T-helper 2 cell treated with Interferon-gamma antibody and Interleukin-4, amounts not matched to agents 100 ng/mL and 5 ng/mL, for 36 hours (primary cell): Measurements from ENCODE around the gene AADACL4. TPM values are rescaled to one million over a fixed set of nuclear protein-coding genes. Genes with fewer than 3 reads are reported as not detected.
"Not testable (repeated sequence)": the region's sequence is repeated elsewhere in the genome, so short reads cannot be mapped to it uniquely, and the experiment has no call there.

Experiments used
- intact Hi-C: fragments of 100-400 bp; cut with micrococcal nuclease; formaldehyde crosslinking; loops from one replicate; pipeline ENCODE4 v1.15.1; 2023
- total RNA-seq: library from RNA; stranded (reverse); gene quantifications from 2 replicates; pipeline ENCODE4 v1.2.3, GENCODE V29; 2022

The AADACL4 gene
- total RNA-seq, 1 donor from 2014 or later, result not detected

DNA sequence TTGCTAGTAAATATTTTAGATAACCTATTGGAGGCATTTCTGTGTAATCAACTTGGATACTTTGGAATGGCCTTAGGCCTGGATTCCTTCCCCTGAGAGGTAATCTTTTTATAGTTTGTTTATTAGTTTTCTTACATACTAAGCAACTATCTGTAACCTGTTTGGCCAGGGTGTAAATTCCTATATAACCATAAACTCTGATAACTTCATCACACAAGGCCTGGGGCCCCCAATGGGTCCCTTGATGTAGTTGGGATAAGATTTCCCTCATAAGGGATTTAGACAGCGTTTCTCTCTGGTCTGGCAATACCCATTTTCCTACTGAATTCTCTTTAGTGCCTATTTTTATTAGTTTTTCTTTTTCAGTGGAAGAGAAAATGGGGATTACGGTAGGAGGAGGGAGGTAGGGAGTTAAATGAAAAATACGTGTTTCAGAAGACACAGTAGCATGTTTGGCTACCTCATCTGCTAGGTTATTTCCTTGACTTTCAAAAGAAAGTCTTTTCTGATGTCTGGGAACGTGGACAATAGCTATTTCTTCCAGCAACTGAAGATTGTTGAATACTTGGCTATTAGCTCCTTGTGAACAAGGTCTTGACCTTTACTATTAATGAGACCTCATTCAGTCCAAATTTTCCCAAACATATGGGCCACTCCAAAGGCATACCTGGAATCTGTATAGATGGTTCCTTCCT is 64.7 kb downstream of the AADACL4 start:
- intact Hi-C loops, result no loop called here

DNA sequence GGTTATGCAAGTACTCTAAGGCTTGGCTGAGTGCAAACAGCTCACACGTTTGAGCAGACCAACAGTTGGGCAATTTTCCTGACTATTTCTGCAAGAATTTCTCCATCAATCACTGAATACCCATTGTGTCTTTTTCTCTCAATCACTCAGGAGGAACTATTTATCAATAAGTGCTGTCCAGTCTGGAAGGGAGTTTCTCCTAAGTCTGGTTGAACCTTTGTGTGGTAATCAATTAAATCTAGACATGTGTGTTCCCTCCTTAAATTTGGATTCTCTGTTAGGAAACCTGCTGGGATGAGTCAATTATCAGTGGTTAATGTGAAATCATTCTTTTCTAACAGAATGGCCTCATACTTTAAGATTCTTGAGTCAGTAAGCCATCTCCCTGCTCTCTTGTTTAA is 65.2 kb downstream of the AADACL4 start:
- intact Hi-C loops, result no loop called here

DNA sequence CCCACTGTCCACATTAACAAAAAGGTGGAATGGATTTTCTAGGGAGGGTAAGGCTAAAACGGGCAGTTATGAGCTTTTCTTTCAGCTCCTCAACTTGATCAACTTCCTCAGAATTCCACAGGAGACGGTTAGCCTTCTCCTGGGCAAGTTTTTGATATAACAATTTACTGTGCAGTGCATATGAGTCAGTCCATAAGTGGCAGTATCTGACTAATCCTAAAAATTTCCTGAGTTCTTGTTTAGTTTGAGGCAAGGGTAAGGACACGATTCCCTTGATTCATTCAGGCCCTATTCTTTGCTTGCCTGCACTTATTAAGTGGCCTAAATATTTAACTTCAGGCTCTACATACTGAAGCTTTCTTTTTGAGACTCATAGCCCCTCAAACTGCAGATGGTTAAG is 65.8 kb downstream of the AADACL4 start:
- intact Hi-C loops, result no loop called here

DNA sequence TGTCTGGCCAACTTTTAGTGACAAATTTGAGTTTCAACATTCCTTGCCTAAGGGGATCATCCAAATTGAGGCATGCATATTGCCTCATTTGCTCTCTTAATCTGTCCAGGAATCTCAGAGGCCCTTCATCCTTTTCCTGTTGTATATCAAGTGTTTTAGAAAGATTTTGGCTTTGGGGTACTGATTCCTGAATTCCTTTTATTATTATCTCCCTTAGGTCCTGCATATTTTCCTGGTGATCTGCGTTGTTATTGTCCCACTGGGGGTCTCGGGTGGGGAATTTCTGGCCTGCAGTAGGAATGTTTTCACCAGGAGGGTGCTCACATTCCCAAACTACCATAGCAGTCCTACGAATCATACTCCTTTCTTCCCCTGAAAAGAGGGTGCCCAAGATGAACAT is 67.7 kb downstream of the AADACL4 start:
- intact Hi-C loops, result no loop called here

DNA sequence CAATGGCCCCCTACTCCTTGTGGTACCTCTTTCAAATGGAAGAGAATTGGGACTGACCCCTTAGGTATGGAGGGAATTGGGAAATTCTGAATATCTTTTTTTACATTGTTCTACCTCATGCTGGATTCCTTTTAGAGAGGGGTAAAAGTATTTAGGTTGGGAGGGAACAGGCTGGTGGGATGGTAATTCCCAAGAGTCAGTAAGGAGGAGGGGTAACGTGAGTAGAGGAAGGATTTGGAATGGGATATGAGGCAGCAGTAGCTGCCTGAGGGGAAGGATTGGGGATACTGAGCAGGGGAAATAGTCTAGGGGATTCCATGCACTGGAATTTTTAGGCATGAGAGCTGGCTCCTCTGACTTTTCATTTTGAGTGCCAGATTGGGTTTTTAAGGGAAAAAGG is 68.2 kb downstream of the AADACL4 start:
- intact Hi-C loops, result no loop called here

DNA sequence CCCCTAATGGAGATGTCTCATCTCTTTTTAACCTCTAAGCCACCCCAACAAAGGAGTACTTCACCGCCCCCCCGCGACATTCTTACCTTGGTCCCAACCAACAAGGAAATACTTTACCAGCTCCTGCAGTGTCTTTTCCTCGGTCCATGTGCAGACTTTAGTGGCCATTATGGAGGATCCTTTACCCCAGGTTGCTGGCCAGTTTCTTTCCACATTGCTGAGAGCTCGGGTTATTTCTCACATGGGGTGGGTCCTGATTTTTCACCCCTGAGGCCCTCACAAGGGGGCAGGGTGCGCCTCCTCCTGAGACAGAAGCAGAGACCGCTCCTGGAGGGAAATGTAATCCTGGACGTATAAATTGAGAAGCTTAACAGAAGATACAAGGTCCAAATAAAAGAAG is 69.0 kb downstream of the AADACL4 start:
- intact Hi-C loops, result no loop called here

DNA sequence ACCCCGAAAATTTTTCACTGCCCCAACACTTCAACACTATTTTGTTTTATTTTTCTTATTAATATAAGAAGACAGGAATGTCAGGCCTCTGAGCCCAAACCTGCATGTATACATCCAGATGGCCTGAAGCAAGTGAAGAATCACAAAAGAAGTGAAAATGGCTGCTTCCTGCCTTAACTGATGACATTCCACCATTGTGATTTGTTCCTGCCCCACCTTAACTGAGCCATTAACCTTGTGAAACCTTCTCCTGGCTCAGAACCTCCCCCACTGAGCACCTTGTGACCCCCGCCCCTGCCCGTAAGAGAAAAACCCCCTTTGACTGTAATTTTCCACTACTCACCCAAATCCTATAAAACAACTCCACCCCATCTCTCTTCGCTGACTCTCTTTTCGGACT is 69.8 kb downstream of the AADACL4 start:
- intact Hi-C loops, result not testable (repeated sequence)

DNA sequence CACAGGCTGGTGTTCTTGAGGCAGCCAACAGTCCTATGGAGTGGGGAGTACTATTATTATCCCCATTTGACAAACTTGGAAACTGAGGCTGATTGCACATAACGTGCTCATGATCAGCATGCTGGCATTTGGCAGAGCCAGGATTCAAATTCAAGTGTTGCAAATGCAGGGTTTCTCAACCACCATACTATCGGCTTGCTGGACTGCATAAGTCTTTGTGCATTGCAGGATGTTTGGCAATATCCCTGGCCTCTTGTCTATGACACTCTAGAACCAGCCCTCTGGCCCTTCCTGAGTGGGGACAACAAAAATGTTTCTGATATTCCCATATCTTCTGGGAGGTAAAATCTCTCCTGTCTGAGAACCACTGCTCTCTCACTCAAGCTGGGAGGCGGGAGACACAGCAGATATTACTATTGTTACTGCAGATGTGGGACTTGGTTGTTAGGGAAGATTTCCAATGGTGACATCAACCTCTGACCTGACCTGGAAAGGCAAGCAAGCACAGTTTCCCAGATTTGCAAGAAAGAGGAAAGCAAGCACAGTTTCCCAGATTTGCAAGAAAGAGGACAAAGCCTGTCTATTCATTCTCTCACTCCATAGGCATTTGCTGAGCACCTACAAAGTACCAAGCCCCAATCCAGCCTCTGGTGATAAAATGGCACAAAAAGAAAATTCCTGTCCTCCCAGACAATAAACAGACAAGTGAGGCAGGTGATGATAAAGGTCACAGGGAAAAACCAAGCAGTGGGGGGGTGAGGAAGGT is 71.0 kb downstream of the AADACL4 start:
- intact Hi-C loops, result no loop called here

DNA sequence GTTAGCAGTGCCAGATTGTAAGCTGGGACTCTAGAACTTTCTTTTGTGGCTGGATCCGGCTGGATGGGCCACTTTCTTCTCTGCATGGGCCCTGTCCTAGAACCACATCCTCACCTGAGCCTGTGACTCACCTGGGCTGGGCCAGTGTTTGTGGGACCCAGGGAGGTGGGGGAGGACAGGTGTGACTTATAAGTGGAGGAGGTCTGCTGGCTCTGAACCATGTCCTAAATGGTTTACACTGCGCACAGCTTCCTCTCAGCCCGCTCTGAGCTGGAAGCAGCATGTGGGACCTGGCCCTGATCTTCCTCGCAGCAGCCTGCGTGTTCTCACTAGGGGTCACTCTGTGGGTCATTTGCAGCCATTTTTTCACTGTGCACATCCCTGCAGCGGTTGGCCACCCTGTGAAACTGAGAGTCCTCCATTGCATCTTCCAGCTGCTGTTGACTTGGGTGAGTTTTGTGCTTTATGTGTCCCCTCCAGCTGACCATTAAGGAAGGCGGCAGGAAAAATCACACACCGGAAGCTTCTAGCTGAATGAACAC is 72.1 kb downstream of the AADACL4 start, which contains the start of gene AADACL3:
TSS of gene AADACL3 (plus strand) at position 215 of the 542 bp plus-strand sequence. CDS start at position 282, 67 bp downstream.
- intact Hi-C loops, result no loop called here

Other genes with a start within 250 kb of the AADACL4 start
- 44.8 and 46.8 TPM in 2 replicates for gene DHRS3, start 25.9 kb upstream of the AADACL4 start, total RNA-seq
- not detected in 2 replicates for gene AADACL3, start 72.0 kb downstream of the AADACL4 start, total RNA-seq
- not detected in 2 replicates for gene CFAP107, start 102.1 kb downstream of the AADACL4 start, total RNA-seq
- gene PRAMEF12, start 129.7 kb downstream of the AADACL4 start, total RNA-seq, result not detected in 2 replicates
- not detected in 2 replicates for gene PRAMEF1, start 147.3 kb downstream of the AADACL4 start, total RNA-seq
- gene PRAMEF11, start 187.3 kb downstream of the AADACL4 start, total RNA-seq, result not detected in 2 replicates
- gene HNRNPCL1, start 204.6 kb downstream of the AADACL4 start, total RNA-seq, result not detected in 2 replicates
- not detected in 2 replicates for gene PRAMEF2, start 213.0 kb downstream of the AADACL4 start, total RNA-seq
- gene PRAMEF4, start 242.1 kb downstream of the AADACL4 start, total RNA-seq, result not detected in 2 replicates